K562 (cell line): Measurements from ENCODE around the gene PDPK1. TPM values are rescaled to one million over a fixed set of nuclear protein-coding genes. Genes with fewer than 3 reads are reported as not detected.

Experiments
- CHAMP1 ChIP-seq: fragments of 450-650 bp; IDR thresholded peaks from 2 replicates; pipeline ENCODE4 v1.6.1; 2016; ENCODE audit warnings: mild to moderate bottlenecking
- SREBF2 ChIP-seq: sonication (generic); formaldehyde crosslinking; IDR thresholded peaks from 2 replicates; pipeline ENCODE4 v1.4.0; 2020; ENCODE audit warnings: mild to moderate bottlenecking, missing genetic modification reagents
- SRF ChIP-seq, 2 experiments: fragments of 250-450, 450-650 bp in 1 of 2; sonication (Bioruptor Pico) in 1 of 2; sonication (generic) in 1 of 2; formaldehyde crosslinking; IDR thresholded peaks; 2 replicates each; pipeline versions ENCODE4 v1.5.0 to v1.5.1; 2020 to 2022; ENCODE audit warnings: mild to moderate bottlenecking in 1 of 2, missing genetic modification reagents in 1 of 2
- XRCC4 ChIP-seq: IDR thresholded peaks from one replicate; pipeline ENCODE4 v1.6.1; 2011; ENCODE audit not compliant: insufficient read depth, insufficient read length; ENCODE audit errors: extremely low read depth
- polyA plus RNA-seq, 8 experiments: library from polyadenylated mRNA; depleted of rRNA in 4 of 8; stranded (reverse) in 5 of 8; unstranded in 3 of 8; fragments of >200 nt; fragmentation: Nextera tagmentation in 2 of 8; fragmentation: Illumina TruSeq in 1 of 8; extraction: Ambion mirVana in 2 of 8; extraction: Trizol in 1 of 8; gene quantifications; 2 replicates each; pipeline versions ENCODE4 v1.2.1 to v1.2.3, GENCODE V29; 2011 to 2014; ENCODE audit warnings: inconsistent platforms in 1 of 8, missing spikeins in 1 of 8
- total RNA-seq, 7 experiments: library from RNA; depleted of rRNA in 6 of 7; stranded (reverse); fragments of >200 nt in 6 of 7; fragmentation: Illumina TruSeq in 2 of 7; extraction: Trizol in 2 of 7; gene quantifications; 2 replicates each; pipeline versions ENCODE4 v1.2.1 to v1.2.3, GENCODE V29; 2011 to 2021; ENCODE audit warnings: low replicate concordance in 1 of 7
- TF ChIP-seq, protein P1 (sequence below): sonication (generic); formaldehyde crosslinking; IDR thresholded peaks from 2 replicates; pipeline ENCODE4 v1.8.0; 2023; ENCODE audit warnings: missing genetic modification reagents, mild to moderate bottlenecking, borderline replicate concordance
- TF ChIP-seq, protein P2 (sequence below): fragments of 450-650 bp; IDR thresholded peaks from 2 replicates; pipeline ENCODE4 v1.6.1; 2016; ENCODE audit warnings: mild to moderate bottlenecking, moderate library complexity

PDPK1 gene
- total and polyA plus RNA-seq, 9 of the 15 experiments (the other 6 are each of a cell fraction or from before 2014, with no cell fraction given): 4.0 to 37.2 (median 18.7) TPM

DNA sequence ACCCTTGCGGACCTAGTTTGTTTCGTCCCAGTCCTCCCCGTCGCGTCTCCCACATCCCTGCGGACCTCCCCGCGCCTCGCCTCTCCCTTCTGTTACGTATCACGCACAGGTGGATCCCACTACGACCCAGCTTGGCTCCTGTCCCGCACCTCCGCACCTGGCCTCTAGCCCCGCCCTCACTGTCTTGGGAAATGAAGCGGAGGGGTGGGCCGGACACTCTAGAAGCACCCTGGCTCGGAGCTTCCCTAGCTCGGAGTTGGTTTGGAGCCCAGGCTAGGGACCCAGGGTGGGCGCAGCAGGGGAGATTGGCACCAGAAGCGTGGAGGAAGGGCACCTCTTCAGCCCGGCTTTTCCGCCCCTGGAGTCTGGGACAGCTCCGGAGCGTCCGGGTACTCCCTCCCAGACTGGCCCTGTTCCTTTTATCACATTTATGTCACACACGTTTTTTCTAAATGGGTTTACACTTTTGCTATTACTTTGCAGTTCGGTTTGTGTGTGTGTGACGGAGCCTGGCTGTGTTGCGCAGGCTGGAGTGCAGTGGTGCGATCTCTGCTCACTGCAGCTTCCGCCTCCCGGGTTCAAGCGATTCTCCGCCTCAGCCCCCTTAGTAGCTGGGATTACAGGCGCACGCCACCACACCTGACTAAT is 5.2 kb upstream of the PDPK1 start (continued):
- TF ChIP-seq XRCC4: no peak
- no peak for TF ChIP-seq SRF (CRISPR knock-in tag; IDR thresholded peaks at IDR 0.05)
- TF ChIP-seq, protein P1, sequence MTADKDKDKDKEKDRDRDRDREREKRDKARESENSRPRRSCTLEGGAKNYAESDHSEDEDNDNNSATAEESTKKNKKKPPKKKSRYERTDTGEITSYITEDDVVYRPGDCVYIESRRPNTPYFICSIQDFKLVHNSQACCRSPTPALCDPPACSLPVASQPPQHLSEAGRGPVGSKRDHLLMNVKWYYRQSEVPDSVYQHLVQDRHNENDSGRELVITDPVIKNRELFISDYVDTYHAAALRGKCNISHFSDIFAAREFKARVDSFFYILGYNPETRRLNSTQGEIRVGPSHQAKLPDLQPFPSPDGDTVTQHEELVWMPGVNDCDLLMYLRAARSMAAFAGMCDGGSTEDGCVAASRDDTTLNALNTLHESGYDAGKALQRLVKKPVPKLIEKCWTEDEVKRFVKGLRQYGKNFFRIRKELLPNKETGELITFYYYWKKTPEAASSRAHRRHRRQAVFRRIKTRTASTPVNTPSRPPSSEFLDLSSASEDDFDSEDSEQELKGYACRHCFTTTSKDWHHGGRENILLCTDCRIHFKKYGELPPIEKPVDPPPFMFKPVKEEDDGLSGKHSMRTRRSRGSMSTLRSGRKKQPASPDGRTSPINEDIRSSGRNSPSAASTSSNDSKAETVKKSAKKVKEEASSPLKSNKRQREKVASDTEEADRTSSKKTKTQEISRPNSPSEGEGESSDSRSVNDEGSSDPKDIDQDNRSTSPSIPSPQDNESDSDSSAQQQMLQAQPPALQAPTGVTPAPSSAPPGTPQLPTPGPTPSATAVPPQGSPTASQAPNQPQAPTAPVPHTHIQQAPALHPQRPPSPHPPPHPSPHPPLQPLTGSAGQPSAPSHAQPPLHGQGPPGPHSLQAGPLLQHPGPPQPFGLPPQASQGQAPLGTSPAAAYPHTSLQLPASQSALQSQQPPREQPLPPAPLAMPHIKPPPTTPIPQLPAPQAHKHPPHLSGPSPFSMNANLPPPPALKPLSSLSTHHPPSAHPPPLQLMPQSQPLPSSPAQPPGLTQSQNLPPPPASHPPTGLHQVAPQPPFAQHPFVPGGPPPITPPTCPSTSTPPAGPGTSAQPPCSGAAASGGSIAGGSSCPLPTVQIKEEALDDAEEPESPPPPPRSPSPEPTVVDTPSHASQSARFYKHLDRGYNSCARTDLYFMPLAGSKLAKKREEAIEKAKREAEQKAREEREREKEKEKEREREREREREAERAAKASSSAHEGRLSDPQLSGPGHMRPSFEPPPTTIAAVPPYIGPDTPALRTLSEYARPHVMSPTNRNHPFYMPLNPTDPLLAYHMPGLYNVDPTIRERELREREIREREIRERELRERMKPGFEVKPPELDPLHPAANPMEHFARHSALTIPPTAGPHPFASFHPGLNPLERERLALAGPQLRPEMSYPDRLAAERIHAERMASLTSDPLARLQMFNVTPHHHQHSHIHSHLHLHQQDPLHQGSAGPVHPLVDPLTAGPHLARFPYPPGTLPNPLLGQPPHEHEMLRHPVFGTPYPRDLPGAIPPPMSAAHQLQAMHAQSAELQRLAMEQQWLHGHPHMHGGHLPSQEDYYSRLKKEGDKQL (CRISPR knock-in tag): 0 out of 2 replicates have a peak, but pooled peaks have one; percentile 76
- TF ChIP-seq, protein P2, sequence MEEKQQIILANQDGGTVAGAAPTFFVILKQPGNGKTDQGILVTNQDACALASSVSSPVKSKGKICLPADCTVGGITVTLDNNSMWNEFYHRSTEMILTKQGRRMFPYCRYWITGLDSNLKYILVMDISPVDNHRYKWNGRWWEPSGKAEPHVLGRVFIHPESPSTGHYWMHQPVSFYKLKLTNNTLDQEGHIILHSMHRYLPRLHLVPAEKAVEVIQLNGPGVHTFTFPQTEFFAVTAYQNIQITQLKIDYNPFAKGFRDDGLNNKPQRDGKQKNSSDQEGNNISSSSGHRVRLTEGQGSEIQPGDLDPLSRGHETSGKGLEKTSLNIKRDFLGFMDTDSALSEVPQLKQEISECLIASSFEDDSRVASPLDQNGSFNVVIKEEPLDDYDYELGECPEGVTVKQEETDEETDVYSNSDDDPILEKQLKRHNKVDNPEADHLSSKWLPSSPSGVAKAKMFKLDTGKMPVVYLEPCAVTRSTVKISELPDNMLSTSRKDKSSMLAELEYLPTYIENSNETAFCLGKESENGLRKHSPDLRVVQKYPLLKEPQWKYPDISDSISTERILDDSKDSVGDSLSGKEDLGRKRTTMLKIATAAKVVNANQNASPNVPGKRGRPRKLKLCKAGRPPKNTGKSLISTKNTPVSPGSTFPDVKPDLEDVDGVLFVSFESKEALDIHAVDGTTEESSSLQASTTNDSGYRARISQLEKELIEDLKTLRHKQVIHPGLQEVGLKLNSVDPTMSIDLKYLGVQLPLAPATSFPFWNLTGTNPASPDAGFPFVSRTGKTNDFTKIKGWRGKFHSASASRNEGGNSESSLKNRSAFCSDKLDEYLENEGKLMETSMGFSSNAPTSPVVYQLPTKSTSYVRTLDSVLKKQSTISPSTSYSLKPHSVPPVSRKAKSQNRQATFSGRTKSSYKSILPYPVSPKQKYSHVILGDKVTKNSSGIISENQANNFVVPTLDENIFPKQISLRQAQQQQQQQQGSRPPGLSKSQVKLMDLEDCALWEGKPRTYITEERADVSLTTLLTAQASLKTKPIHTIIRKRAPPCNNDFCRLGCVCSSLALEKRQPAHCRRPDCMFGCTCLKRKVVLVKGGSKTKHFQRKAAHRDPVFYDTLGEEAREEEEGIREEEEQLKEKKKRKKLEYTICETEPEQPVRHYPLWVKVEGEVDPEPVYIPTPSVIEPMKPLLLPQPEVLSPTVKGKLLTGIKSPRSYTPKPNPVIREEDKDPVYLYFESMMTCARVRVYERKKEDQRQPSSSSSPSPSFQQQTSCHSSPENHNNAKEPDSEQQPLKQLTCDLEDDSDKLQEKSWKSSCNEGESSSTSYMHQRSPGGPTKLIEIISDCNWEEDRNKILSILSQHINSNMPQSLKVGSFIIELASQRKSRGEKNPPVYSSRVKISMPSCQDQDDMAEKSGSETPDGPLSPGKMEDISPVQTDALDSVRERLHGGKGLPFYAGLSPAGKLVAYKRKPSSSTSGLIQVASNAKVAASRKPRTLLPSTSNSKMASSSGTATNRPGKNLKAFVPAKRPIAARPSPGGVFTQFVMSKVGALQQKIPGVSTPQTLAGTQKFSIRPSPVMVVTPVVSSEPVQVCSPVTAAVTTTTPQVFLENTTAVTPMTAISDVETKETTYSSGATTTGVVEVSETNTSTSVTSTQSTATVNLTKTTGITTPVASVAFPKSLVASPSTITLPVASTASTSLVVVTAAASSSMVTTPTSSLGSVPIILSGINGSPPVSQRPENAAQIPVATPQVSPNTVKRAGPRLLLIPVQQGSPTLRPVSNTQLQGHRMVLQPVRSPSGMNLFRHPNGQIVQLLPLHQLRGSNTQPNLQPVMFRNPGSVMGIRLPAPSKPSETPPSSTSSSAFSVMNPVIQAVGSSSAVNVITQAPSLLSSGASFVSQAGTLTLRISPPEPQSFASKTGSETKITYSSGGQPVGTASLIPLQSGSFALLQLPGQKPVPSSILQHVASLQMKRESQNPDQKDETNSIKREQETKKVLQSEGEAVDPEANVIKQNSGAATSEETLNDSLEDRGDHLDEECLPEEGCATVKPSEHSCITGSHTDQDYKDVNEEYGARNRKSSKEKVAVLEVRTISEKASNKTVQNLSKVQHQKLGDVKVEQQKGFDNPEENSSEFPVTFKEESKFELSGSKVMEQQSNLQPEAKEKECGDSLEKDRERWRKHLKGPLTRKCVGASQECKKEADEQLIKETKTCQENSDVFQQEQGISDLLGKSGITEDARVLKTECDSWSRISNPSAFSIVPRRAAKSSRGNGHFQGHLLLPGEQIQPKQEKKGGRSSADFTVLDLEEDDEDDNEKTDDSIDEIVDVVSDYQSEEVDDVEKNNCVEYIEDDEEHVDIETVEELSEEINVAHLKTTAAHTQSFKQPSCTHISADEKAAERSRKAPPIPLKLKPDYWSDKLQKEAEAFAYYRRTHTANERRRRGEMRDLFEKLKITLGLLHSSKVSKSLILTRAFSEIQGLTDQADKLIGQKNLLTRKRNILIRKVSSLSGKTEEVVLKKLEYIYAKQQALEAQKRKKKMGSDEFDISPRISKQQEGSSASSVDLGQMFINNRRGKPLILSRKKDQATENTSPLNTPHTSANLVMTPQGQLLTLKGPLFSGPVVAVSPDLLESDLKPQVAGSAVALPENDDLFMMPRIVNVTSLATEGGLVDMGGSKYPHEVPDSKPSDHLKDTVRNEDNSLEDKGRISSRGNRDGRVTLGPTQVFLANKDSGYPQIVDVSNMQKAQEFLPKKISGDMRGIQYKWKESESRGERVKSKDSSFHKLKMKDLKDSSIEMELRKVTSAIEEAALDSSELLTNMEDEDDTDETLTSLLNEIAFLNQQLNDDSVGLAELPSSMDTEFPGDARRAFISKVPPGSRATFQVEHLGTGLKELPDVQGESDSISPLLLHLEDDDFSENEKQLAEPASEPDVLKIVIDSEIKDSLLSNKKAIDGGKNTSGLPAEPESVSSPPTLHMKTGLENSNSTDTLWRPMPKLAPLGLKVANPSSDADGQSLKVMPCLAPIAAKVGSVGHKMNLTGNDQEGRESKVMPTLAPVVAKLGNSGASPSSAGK: 0 out of 2 replicates have a peak, but pooled peaks have one; percentile 21
- TF ChIP-seq CHAMP1: no peak
- TF ChIP-seq SREBF2: no peak
